AG20443 (cell line): ENCODE results near the gene PRKN.
"Not testable (repeated sequence)": the region's sequence is repeated elsewhere in the genome, so short reads cannot be mapped to it uniquely, and the experiment has no call there.

Experiments used
- DNase-seq: peaks from one replicate; pipeline ENCODE4 v3.0.0; 2012; ENCODE audit warnings: low spot score, mixed read lengths

Gene PRKN

GRCh38 chr6:161903584-161904212 lies 823.9 kb downstream of the PRKN start:
- DNase-seq, result no peak

GRCh38 chr6:161901740-161902426 lies 825.7 kb downstream of the PRKN start:
- DNase-seq, result no peak

- no peak for DNase-seq
Measured at GRCh38 chr6:161894436-161894835, 833.1 kb downstream of the PRKN start.

GRCh38 chr6:161891542-161891941 lies 836.0 kb downstream of the PRKN start:
- DNase-seq, result no peak

GRCh38 chr6:161890832-161891297 lies 836.7 kb downstream of the PRKN start:
- DNase-seq, result no peak

GRCh38 chr6:161890133-161890831 lies 837.3 kb downstream of the PRKN start:
- DNase-seq, result no peak

- DNase-seq, result no peak
Measured at GRCh38 chr6:161889324-161889723, 838.2 kb downstream of the PRKN start.

GRCh38 chr6:161886545-161886944 lies 841.0 kb downstream of the PRKN start:
- not testable (repeated sequence) for DNase-seq

- no peak for DNase-seq
Measured at GRCh38 chr6:161884782-161885181, 842.8 kb downstream of the PRKN start.

GRCh38 chr6:161882196-161882765 lies 845.3 kb downstream of the PRKN start:
- no peak for DNase-seq

GRCh38 chr6:161880056-161880455 lies 847.5 kb downstream of the PRKN start:
- no peak for DNase-seq

- no peak for DNase-seq
Measured at GRCh38 chr6:161876231-161876630, 851.3 kb downstream of the PRKN start.

GRCh38 chr6:161870236-161870901 lies 857.2 kb downstream of the PRKN start:
- DNase-seq, result no peak

- no peak for DNase-seq
Measured at GRCh38 chr6:161869491-161869890, 858.1 kb downstream of the PRKN start.

GRCh38 chr6:161866570-161866969 lies 861.0 kb downstream of the PRKN start:
- no peak for DNase-seq

GRCh38 chr6:161861061-161861460 lies 866.5 kb downstream of the PRKN start:
- DNase-seq, result not testable (repeated sequence)

- DNase-seq, result no peak
Measured at GRCh38 chr6:161853657-161854056, 873.9 kb downstream of the PRKN start.

GRCh38 chr6:161851486-161851885 lies 876.1 kb downstream of the PRKN start:
- not testable (repeated sequence) for DNase-seq

- peak; percentile 41 for DNase-seq
Measured at GRCh38 chr6:161850562-161850961, 877.0 kb downstream of the PRKN start.

GRCh38 chr6:161847628-161848027 lies 879.9 kb downstream of the PRKN start:
- no peak for DNase-seq

GRCh38 chr6:161844804-161845203 lies 882.8 kb downstream of the PRKN start:
- DNase-seq, result no peak

GRCh38 chr6:161843066-161843465 lies 884.5 kb downstream of the PRKN start:
- no peak for DNase-seq
